Keratinocyte (primary cell): ENCODE results near the gene CYP4A11. TPM values are rescaled to one million over a fixed set of nuclear protein-coding genes. Genes with fewer than 3 reads are reported as not detected.

Source experiments
- DNase-seq: peaks from one replicate; pipeline ENCODE4 v3.0.0-alpha.2; 2011; ENCODE audit warnings: low read depth, missing footprints, low spot score
- FAIRE-seq: peaks from 2 replicates; lab custom pipeline; 2011; peaks lifted over from hg19 to GRCh38; lab: Jason Lieb, UNC
- H2AFZ ChIP-seq: 2 replicates; pipeline ENCODE4 v1.6.0; 2012; ENCODE audit warnings: low read length, control low read depth, inconsistent platforms; ENCODE audit not compliant: control insufficient read depth
- H3K27ac ChIP-seq: 2 replicates; pipeline ENCODE4 v1.5.1; 2011; ENCODE audit warnings: low read length; ENCODE audit not compliant: control insufficient read depth, insufficient read depth
- H3K27me3 ChIP-seq: 3 replicates; pipeline ENCODE4 v1.6.0; 2011; ENCODE audit warnings: low read length; ENCODE audit not compliant: control insufficient read depth, insufficient read depth; ENCODE audit errors: extremely low read depth
- H3K36me3 ChIP-seq, 2 experiments: 2 replicates in 1 of 2; 3 replicates in 1 of 2; pipeline ENCODE4 v1.5.1; 2011; ENCODE audit warnings: low read length in 2 of 2, mild to moderate bottlenecking in 1 of 2; ENCODE audit not compliant: control insufficient read depth in 2 of 2, insufficient read depth in 2 of 2; ENCODE audit errors: extremely low read depth in 1 of 2
- H3K4me1 ChIP-seq: 3 replicates; pipeline ENCODE4 v1.5.1; 2011; ENCODE audit warnings: low read length; ENCODE audit not compliant: control insufficient read depth, insufficient read depth; ENCODE audit errors: extremely low read depth
- H3K4me2 ChIP-seq: 3 replicates; pipeline ENCODE4 v1.6.0; 2011; ENCODE audit warnings: low read depth, low read length; ENCODE audit not compliant: control insufficient read depth, insufficient read depth; ENCODE audit errors: extremely low read depth
- H3K4me3 ChIP-seq, 3 experiments: fragments of 200-600 bp in 1 of 3; sonication (generic) in 1 of 3; 2 replicates in 2 of 3; 3 replicates in 1 of 3; pipeline ENCODE4 v1.5.1; 2011 to 2016; ENCODE audit warnings: low read length in 3 of 3, mild to moderate bottlenecking in 3 of 3, control low read depth in 2 of 3, inconsistent platforms in 1 of 3, low read depth in 1 of 3, mixed read lengths in 1 of 3, mixed run types in 1 of 3, moderate library complexity in 1 of 3; ENCODE audit not compliant: control insufficient read depth in 2 of 3, insufficient read depth in 2 of 3; ENCODE audit errors: extremely low read depth in 1 of 3
- H3K79me2 ChIP-seq: 2 replicates; pipeline ENCODE4 v1.6.0; 2012; ENCODE audit warnings: low read length; ENCODE audit not compliant: control insufficient read depth, insufficient read depth
- H3K9ac ChIP-seq: 3 replicates; pipeline ENCODE4 v1.6.0; 2011; ENCODE audit warnings: low read length; ENCODE audit not compliant: control insufficient read depth, insufficient read depth; ENCODE audit errors: extremely low read depth
- H3K9me1 ChIP-seq: 3 replicates; pipeline ENCODE4 v1.6.0; 2011; ENCODE audit warnings: low read length; ENCODE audit not compliant: control insufficient read depth, insufficient read depth; ENCODE audit errors: extremely low read depth
- H3K9me3 ChIP-seq: 2 replicates; pipeline ENCODE4 v1.5.1; 2012; ENCODE audit warnings: low read depth, low read length; ENCODE audit not compliant: control insufficient read depth
- H4K20me1 ChIP-seq: 3 replicates; pipeline ENCODE4 v1.6.0; 2011; ENCODE audit warnings: low read length; ENCODE audit not compliant: control insufficient read depth, insufficient read depth; ENCODE audit errors: extremely low read depth
- CTCF ChIP-seq, 3 experiments: IDR thresholded peaks in 1 of 3; conservative IDR thresholded peaks in 1 of 3; optimal IDR thresholded peaks in 1 of 3; 2 replicates in 2 of 3; 3 replicates in 1 of 3; pipeline versions ENCODE3 to v1.5.1; 2011; ENCODE audit warnings: low read length in 3 of 3, mild to moderate bottlenecking in 3 of 3, moderate library complexity in 2 of 3, control low read depth in 1 of 3, inconsistent platforms in 1 of 3; ENCODE audit not compliant: insufficient read depth in 2 of 3; ENCODE audit errors: extremely low read depth in 1 of 3
- EZH2 ChIP-seq: IDR thresholded peaks from one replicate; pipeline ENCODE4 v1.6.1; 2012; ENCODE audit warnings: inconsistent platforms, mild to moderate bottlenecking, low read length, moderate library complexity
- dilution Hi-C: fragments of 300-500 bp; cut with MboI; formaldehyde crosslinking; loops from one replicate; pipeline ENCODE4 v1.7.0; 2020; ENCODE audit warnings: low sequenced_read_pairs; ENCODE audit not compliant: extremely low pct_ligation_motif_present
- polyA plus RNA-seq, 5 experiments: library from polyadenylated mRNA; depleted of rRNA in 3 of 5; stranded (reverse) in 3 of 5; stranded (forward) in 1 of 5; unstranded in 1 of 5; fragments of >200 nt; gene quantifications; 1 replicate in 1 of 5; 2 replicates in 3 of 5; 3 replicates in 1 of 5; pipeline versions ENCODE4 v1.2.1 to v1.2.3, GENCODE V29; 2011 to 2012; ENCODE audit warnings: missing spikeins in 2 of 5, low read depth in 1 of 5, low replicate concordance in 1 of 5

CYP4A11 gene
- polyA plus RNA-seq, 1 donor (not counting 4 experiments of a cell fraction or from before 2014, with no cell fraction given) = not detected

GRCh38 chr1:46942086-46942485, 810 bp upstream of the CYP4A11 start:
- Histone ChIP-seq H3K9me1 (no peaks in the 10 kb centered on the region), H4K20me1 (no peaks in the 10 kb centered on the region), H2AFZ (no peak overlapping the region), H3K36me3 (no peaks in the 10 kb centered on the region), H3K27ac (no peak overlapping the region), H3K79me2 (no peaks in the 10 kb centered on the region), H3K27me3 (no peaks in the 10 kb centered on the region), H3K4me1 (no peaks in the 10 kb centered on the region), H3K4me2 (no peak overlapping the region), H3K4me3 (no peak overlapping the region), H3K9me3 (no peaks in the 10 kb centered on the region), H3K9ac (no peak overlapping the region)
- TF ChIP-seq CTCF (optimal IDR thresholded peaks at IDR 0.05 in 1 of 3, IDR thresholded peaks at IDR 0.05 in 1 of 3, conservative IDR thresholded peaks at IDR 0.05 in 1 of 3; ENCODE audit: extremely low read depth in 1 of 3, insufficient read depth in 2 of 3, low read length in 3 of 3) (no peak), EZH2 (no peak)
- dilution Hi-C loops = no loop called here
- FAIRE-seq (no peak), DNase-seq (no peak)

- no peak overlapping the region for H3K9ac ChIP-seq
- no peak overlapping the region for H3K27ac ChIP-seq
- FAIRE-seq = no peak
- dilution Hi-C loops = no loop called here
- H3K27me3 ChIP-seq = no peaks in the 10 kb centered on the region
- no peaks in the 10 kb centered on the region for H3K4me1 ChIP-seq
- TF ChIP-seq EZH2 (no peak), CTCF (optimal IDR thresholded peaks at IDR 0.05 in 1 of 3, IDR thresholded peaks at IDR 0.05 in 1 of 3, conservative IDR thresholded peaks at IDR 0.05 in 1 of 3; ENCODE audit: extremely low read depth in 1 of 3, insufficient read depth in 2 of 3, low read length in 3 of 3) (no peak)
- H3K4me3 ChIP-seq = no peak overlapping the region
- H4K20me1 ChIP-seq = no peaks in the 10 kb centered on the region
- no peaks in the 10 kb centered on the region for H3K79me2 ChIP-seq
- no peak overlapping the region for H3K4me2 ChIP-seq
- no peak for DNase-seq
- H2AFZ ChIP-seq = no peak overlapping the region
- no peaks in the 10 kb centered on the region for H3K9me3 ChIP-seq
- H3K36me3 ChIP-seq = no peaks in the 10 kb centered on the region
- no peaks in the 10 kb centered on the region for H3K9me1 ChIP-seq
Observed at GRCh38 chr1:46940307-46940706, 969 bp downstream of the CYP4A11 start.
